G401.6 (cell line): ENCODE results near the gene ZNF462.

ENCODE experiments used
- FAIRE-seq: peaks from 2 replicates; lab custom pipeline; 2012; peaks lifted over from hg19 to GRCh38; lab: Jason Lieb, UNC

The ZNF462 gene

DNA sequence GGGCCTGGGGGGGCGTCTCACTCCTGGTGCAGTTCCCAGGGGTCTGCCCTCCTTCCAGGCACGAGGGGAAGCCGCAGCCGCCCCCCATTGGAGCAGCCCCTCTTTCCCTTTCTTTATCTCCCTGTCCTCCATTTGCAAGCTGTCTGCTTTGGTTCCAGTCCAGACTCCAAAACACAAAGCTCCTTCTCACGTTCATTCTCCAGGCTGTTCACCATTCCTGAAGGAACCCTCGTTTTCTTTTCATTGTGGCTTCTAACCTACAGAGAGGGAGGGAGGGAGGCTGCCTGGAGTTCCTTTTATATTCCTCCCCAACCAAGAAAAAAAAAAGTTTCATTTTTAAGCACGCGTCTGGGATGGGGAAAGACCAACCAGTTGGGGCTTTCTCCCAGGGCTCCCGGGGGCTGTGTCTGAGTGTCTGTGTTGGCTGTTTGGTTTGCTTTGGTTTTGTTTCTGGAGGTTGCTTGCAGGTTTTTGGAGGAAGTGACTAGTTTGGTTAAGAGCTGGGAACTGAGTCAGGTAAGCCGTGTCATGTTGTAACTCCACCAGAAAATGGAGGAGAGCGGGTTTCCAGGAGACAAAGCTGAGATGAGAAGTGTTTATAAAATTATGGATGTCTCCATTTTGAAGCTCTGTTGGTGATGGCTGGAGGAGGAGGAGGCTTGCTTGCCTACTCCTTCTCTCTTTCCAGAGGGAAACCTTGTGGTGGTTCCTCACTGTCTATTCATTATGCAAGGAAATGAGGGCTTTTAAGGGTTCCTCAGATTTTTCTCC, 1.6 kb downstream of the ZNF462 start:
- no peak for FAIRE-seq

DNA sequence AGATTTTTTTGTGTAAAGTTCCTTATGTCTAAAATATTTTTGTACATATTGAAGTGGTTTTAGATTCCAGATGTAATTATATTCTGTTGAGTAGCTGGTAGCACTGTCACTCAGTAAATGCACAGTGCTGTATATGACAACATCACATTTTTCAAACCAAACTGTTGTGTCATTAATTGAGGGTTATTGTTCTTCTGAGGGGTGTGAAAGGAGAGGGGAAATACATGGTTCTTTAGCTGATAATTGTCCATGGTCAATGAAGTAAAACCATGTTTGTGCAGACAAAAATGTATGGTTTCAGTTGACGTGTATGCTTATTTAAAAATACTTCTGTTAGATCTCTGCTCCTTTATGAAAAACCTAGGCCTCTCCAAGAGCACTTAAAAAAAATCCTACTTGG, 3.3 kb downstream of the ZNF462 start:
- no peak for FAIRE-seq

DNA sequence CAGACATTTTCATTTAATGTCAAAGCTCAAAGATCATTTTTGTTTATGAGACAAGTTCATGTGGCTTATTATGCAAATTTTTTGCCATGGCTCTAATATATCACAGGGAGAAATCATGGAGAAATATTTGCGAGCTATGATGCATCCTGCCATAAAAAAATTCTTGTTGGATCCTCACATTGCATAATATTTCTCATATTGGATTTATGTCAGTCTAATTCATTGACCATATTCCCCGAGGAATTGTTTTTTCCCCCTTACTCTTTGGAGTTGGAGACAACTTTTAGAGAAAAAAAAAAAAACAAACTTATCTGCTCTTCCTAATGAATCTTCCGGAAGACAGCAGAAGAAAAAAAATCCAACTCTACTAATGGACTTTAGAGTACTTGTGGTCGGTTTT, 4.3 kb downstream of the ZNF462 start:
- FAIRE-seq: no peak

DNA sequence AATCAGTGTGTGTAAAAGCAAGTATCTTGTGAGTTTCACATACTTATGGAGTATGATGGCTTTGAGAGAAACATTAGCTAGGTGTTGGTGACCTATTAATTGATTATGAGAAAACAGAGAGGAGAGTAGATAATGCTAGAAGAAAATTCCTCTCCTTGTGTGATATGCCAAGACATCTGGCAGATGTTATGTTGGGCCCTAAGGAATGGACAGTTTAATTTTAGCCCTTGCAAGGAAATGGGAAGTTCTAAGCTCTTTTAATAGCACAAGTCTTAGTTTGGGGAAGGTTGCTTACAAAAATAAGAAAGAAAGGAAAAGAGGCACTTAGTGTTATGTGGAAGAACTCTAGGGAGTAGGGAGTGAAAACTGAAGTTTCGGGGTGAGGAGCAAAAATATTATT, 5.1 kb downstream of the ZNF462 start:
- FAIRE-seq: no peak

DNA sequence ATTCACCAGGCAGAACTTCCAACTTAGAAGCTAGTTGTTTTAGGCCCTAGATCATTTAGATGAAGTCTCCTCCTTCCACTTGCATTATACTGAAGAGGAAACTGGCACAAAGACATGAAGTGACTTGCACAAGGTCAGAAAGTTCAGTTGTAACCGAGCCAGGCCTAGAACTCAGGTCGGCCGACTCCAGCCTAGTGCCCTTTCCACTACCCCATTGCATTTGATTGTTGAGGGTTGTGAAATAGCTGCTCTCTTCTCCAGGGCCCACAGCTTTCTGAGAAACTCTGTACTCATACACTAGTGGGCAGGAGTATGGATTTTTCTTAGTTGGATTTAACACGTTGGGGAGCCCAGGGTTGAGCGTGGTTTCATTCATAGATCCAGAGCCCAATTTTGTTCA, 5.6 kb downstream of the ZNF462 start:
- no peak for FAIRE-seq

DNA sequence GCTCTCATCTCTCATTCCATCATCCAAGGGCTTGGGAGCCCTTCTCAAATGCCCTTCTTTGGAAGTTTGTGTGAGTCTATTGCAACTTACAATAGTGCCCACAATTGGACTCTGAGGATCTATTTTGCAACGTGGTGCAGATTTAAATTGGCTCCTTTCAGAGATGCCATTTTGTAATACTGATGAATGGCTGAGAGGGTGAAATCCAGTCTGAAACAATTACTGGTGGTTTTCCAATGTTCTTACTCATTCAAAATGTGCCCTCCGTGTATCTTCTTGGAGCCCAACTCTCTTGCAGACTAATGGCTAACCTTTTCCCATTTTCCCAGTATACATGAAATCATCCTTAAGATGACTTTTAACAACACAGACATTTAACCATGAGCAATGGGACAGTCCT, 6.1 kb downstream of the ZNF462 start:
- FAIRE-seq: no peak

DNA sequence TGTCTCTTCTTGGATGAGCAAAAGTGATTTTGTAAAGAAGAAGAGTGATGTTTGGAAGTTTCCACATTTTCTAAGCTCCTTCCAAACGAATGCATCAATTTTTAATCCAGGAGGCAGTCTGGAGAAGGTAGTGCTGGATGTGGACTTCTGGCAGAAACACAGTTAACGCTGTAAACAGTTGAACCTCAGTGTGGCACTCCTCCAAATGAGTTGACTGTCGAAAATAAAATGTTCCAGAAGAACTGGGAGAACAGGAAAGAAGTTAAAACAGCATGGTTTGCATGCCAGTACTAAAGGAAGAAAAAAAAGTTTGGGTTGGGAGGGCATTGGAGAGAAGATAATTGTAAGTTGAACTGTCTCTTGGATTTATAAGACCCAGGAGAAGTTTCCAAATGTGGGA, 6.5 kb downstream of the ZNF462 start:
- no peak for FAIRE-seq

DNA sequence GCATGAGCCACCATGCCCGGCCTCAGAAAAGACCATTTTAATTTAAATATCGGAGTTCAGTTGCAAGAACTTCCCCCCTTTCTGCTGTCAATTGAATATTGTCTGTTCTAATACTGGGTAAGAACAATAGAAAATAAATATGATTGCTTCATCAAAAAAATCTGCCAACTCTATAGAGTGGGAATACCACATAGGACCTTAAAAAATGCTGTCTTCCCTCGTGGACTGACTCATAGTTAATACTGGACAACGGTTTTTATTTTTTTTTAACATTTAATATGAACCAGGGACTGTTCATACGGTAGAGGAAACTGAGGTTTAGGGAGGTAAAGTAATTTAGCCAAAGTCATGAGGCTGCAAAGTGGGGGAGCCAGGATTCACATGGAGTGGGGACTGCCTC, 9.7 kb downstream of the ZNF462 start:
- no peak for FAIRE-seq

DNA sequence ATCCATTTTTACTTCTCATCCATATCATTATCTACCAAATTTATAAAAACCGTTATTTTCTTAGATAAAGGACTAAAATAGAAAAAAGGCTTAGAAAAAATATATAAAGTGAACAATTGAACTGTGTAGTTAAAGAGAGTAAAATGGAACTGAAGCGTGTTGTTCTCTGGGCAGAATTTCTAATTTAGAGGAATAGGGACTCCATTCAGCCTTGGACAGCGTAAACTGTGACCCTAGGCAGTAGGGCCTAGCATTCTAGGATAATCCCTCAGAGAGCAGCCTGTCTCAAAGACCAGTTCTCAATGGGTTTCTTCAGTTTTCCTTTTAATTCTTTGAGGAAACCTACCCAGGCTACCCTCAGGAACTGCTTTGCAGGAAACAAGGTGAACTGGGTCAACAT, 11.1 kb downstream of the ZNF462 start:
- FAIRE-seq: no peak

DNA sequence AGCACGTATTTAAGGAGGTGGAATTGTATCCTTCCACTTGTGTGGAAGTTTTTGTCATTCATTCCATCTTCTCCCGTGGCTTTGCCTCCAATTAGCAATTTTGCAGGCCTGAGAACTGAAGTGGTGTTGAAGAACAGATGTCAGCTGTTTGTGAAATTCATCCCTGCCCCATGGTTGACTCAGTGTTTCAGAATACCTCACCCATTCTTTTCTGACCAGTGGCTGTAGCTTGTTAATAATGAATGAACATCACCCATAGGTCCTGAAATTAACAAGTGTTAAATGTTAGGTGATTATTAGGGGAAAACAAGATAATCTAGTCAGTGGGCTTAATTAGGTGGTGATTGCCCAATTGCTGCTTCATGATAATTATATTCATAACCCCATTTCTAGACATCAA, 11.7 kb downstream of the ZNF462 start:
- FAIRE-seq: no peak

DNA sequence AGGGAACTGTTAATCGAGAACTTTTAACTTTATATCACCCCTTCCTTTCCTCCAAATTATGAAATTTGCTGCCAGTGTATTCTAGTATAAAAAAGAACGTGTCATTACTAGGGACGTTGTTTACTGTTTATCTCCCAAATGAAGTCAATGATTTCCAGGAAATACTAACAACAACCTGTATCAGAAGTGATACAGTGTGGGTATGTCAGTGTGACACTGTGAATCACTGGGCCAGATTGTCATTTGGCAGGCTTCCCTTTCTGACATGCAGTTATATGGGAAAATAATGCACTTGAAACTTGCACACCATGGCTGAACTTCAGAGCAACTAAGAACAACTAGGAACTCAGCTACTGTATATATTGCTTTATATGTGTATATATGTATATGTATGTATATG, 12.6 kb downstream of the ZNF462 start:
- FAIRE-seq: no peak

DNA sequence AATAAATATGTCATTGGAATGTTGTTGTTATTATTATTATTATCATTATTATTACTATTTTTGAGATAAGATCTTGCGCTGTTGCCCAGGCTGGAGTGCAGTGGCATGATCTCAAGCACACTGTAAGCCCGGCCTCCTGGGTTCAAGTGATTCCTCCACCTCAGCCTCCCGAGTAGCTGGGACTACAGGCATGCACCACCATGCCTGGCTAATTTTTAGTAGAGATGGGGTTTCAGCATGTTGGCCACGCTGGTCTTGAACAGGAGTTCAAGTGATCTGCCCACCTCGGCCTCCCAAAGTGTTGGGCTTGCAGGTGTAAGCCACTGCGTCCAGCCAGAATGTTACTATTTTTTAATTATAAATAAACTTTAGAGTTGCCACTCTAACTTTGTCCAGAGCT, 14.4 kb downstream of the ZNF462 start:
- no peak for FAIRE-seq

DNA sequence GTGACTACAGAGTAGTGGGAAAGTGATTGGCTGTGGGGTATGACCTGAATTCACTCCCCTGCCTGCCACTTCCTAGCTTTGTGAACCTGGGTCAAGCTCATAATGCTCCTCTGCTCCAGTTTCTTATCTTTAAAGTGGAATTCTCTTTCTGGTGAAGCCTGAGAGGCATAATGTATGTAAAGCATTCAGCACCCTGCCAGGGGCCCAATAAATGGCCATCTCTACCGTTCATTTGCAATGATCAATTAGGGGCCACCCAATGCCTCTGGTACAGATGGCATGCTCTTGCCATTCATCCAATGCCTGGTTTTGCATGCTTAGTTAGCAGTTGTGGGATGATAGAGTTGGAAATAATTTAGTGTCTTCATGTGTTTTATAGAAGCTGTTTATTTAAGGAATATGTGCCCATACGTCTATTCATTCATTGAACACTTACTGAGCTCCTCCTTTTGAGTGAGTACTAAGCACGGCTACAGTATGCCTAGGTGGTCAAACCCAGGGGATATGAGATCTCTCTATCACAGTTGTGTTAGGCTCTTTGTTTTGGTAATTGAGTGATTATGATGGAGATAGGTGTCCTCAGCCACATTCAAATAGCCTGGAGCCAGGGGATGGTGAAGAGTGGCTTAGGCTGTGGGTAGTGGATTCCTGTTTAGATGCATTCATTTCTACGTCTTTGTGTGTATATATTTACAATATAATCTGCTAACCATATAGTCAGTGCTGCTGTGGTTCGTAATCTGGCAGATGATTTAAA, 15.3 kb downstream of the ZNF462 start:
- FAIRE-seq: no peak

DNA sequence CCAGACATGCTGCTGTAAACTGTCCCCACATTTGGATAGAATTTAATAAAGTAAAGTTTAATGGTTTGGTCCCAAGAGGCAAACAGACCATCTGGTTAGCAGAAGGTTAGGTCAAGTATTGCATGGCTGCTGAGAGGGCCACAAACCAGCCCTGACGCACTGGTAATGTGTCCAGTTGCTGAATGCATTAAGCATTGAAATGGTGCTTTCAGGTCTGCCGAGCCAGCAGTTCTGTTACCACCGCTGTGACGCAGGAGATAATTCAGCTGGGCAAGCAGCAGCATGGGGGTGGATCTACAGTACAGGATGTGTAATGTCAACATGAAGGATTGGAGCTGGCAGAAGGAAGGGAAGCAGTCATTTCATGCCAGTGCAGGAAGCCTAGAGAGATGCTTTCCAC, 16.0 kb downstream of the ZNF462 start:
- no peak for FAIRE-seq

DNA sequence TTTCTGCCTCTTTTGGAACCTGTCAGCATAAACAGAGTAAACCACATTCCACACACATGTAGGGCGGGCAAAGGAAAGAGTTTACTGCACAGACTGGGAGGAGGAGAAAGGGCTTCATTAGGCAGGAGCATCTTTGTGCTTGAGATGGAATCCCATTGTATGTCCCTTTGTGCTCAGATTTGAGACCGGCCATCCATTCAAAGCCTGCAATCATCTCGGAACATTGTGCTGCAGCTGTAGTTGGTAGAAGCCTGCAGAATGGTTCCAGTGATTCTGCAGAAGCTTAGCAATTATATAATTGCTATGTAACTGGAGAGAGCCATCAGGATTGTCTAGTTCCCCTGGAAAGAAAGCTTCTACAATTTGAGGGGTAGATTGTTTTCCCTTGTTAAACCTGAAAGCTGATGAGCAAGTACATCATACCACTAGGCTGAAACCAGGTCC, 16.5 kb downstream of the ZNF462 start:
- FAIRE-seq: no peak

DNA sequence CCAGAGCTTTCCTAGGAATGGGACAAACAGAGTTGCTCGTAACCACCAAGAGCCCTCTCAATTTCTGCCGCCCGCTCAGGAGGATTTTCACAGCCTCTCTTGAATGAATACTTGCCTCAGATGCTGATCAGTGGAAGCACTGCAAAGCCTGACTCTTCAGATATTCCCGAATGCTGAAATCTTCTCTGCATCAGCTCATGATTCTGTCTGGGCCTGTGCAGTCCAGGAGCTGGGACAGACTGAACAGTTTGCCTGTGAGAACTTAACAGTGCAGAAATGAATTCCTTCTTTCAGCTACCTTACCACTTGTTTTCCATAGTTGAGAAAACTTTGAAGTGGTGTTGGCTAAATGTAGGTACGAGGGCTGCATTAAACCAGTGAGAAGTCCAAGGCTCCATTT, 17.1 kb downstream of the ZNF462 start:
- FAIRE-seq: no peak

DNA sequence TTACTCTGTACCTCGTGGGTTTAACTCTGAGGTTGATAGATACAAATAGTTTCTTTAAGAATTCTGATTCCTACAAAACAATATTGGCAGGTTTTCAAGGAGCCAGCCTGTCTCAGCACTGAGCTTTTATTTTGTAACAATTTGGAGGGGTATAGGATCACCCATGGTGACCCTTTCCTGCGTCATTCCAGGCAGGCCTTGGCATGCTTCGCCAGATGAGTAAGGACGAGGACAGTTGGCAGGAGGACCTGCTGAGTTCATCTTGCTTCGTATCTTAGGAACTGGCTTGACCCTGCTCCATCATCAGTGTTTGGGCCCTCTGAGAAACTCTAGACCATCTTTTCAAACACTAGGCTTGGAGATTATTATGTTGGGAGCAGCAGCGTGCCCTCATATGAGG, 17.9 kb downstream of the ZNF462 start:
- FAIRE-seq: no peak

DNA sequence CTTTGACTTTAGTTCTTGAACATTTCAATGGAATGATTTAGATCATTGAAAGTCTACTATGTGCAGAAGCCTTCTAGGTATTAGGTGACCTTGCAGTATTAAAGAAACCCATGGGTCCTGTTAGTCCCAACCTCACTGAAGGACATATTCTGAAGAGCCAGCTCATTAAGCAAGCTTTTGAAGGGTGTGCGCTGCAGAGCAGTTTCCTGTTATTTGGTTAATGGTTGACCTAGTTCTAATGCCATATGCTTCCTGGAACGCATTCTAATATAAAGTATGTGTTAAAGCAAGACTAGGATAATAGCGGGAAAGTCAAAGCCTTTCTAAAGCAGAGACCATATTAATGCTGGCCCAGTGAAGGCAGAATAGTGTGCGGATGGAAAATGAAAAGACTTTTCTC, 20.1 kb downstream of the ZNF462 start:
- no peak for FAIRE-seq

DNA sequence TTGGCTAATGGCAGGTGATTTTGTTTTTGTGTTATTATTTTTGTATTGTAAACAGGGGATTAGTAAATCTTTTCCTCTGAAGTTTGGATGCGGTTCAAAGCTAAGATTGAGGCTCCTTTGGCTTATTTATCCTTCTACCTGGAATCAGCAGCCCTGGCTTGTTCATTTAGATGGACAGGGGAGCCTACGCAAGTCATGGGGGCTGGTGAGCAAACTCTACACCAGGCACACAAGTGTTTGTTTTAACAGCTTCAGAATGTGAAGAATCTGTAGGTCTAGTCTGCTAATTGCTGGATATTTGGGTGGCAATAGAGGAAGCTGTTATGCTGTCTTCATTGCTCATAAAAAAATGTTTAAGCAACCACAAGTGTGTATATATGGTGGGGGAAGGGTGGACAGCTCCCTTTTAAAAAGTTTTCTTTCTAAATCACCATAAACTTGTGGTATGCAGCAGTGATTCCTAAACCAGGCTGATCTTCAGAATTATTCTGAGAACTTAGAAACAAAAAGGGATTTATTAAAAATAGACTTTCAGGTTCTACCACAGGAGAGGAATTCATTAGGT, 20.7 kb downstream of the ZNF462 start:
- no peak for FAIRE-seq

DNA sequence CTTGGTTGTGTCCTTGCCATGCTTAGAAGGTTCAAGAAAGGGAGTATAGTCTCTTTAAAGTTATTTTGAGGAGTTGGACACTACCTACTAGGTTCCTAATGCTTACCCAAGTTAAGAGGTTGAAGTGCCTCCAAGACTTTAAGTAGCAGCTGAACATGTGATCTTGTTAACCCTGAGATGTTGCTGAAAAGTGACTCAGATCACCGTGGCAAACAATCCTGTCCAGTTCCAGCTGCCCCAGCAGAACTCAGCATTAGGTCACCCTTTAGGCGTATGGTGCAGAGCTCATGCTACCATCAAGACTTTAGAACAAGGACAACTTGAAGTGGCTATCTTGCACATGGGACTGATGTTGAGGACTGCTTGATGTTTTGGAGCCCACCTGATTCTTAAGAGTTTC, 22.5 kb downstream of the ZNF462 start:
- FAIRE-seq: no peak

DNA sequence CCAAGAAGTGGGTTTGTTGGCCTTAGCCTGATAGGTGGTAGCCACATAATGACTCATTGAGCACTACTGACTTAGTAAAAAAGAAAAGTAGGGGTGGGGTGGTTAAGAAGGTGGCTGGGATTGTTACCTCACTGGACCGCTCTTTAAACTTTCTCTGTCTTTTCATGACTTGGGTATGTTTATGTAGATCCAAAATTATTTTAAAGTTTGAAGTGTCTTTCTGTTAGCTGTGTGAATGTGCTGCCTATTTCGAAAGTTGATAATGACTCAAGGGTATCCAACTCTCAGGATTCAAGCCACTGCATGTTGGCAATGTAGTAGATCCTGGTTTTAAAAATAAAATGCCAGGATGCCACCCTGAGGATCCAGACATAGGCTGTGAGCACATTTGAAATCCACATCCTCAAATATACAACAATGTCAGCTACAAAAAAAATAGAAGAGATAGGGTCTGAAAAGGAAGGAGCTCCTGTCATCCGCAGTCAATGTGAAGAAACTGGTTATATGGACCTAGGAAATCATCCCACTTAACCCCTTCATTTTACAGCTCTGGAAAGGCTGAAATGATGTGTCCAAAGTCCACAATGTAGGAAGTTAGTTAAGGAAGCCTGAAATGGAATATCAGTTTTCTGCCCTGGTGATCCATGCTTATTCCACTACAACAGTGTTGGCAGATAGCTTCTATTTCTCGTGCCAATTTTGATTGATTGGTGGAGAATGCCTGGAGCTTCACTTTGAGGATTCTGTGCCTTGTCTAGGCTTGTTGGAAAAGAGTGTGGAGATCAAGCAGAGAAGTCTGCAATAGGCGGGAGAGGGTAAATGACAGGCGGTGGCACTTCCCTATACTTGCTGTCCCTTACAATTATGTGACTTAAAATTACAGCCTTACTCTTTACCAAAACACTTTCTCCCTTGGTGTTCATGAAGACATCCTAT, 23.4 kb downstream of the ZNF462 start:
- FAIRE-seq: no peak

DNA sequence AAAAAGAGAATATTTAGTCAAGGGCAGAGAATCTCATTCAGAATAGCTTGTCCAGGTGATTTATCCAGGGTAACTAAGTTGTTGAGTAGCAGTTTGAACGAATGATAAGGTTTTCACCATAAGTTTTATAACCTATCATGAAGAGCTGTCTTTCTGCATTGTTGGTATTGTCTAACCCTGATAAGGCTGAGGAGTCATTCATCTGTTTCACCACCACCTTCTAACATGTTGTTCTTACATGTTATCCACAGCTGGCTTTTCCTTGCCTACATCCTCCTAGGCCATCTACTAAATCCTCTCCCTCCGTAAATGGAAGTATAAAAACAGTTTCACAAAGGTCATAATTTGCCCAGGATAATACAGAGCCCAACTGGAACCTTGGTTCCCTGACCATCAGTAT, 24.1 kb downstream of the ZNF462 start:
- no peak for FAIRE-seq
